ENCODE results near the gene LPIN3.

LPIN3 gene

GRCh38 chr20:41373251-41373783 is 32.7 kb downstream of the LPIN3 start:
- FAIRE-seq (no peak), DNase-seq (ENCODE audit: insufficient read length, low spot score) (no peak)
- TF ChIP-seq POLR2A (IDR thresholded peaks at IDR 0.05; ENCODE audit: low read depth, low read length) = no peak

GRCh38 chr20:41373931-41374920 is 33.6 kb downstream of the LPIN3 start:
- DNase-seq (ENCODE audit: insufficient read length, low spot score) (no peak), FAIRE-seq (no peak)
- no peak for TF ChIP-seq POLR2A (IDR thresholded peaks at IDR 0.05; ENCODE audit: low read depth, low read length)

- no peak for FAIRE-seq
- DNase-seq (ENCODE audit: insufficient read length, low spot score) = no peak
- TF ChIP-seq POLR2A (IDR thresholded peaks at IDR 0.05; ENCODE audit: low read depth, low read length) = no peak
These were observed 35.2 kb downstream of the LPIN3 start for GRCh38 chr20:41375846-41376245.

DNA sequence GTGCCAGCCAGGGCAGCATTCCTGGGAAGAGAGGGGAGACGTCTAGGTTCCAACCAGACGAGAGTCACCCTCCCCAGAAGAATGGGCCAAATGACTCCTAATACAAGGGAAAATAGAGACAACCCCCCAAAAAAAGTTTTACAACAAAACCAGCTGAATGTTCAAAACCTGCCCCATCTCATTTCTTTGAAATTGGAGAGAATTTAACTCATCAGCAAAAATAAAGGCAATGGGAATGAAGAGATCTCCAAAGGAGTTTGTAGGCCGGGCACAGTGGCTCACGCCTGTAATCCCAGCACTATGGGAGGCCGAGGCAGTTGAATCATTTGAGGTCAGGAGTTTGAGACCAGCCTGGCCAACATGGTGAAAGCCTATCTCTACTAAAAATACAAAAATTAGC is 35.7 kb downstream of the LPIN3 start:
- no peak for TF ChIP-seq POLR2A (IDR thresholded peaks at IDR 0.05; ENCODE audit: low read depth, low read length)
- FAIRE-seq = no peak

DNA sequence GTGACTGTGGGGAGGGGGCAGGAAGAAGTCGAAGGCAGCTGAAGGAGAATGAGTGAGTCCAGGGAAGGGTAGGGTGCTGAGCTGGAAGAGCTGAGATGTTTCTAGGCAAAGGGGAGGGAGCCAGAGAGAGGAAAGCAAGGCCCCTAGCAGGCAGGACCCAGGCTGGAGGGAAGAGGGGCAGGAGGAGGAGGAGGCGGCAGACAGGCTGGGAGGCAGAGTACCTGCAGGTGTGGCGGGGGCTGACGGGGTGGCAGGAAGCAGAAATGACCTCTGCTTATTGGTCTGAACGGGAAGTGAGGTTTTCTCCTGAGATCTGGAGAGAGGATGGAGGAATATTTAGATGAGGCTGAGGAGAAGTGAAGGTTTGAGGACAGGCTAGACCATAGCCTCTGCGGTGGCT is 36.7 kb downstream of the LPIN3 start:
- no peak for DNase-seq (ENCODE audit: insufficient read length, low spot score)
- FAIRE-seq = no peak
- TF ChIP-seq POLR2A (IDR thresholded peaks at IDR 0.05; ENCODE audit: low read depth, low read length) = no peak

More for the DNA sequence above, 35.7 kb downstream of the LPIN3 start:
- no peak for DNase-seq (ENCODE audit: insufficient read length, low spot score)

GRCh38 chr20:41379551-41379950 is 38.9 kb downstream of the LPIN3 start:
- FAIRE-seq = no peak
- no peak for DNase-seq (ENCODE audit: insufficient read length, low spot score)
- TF ChIP-seq POLR2A (IDR thresholded peaks at IDR 0.05; ENCODE audit: low read depth, low read length) = no peak

GRCh38 chr20:41380551-41381193 is 40.1 kb downstream of the LPIN3 start:
- DNase-seq (ENCODE audit: insufficient read length, low spot score) (no peak), FAIRE-seq (no peak)
- no peak for TF ChIP-seq POLR2A (IDR thresholded peaks at IDR 0.05; ENCODE audit: low read depth, low read length)

GRCh38 chr20:41382791-41383305 is 42.2 kb downstream of the LPIN3 start:
- no peak for DNase-seq (ENCODE audit: insufficient read length, low spot score)
- no peak for TF ChIP-seq POLR2A (IDR thresholded peaks at IDR 0.05; ENCODE audit: low read depth, low read length)
- no peak for FAIRE-seq

GRCh38 chr20:41386502-41387427 is 46.1 kb downstream of the LPIN3 start:
- no peak for DNase-seq (ENCODE audit: insufficient read length, low spot score)
- no peak for FAIRE-seq
- TF ChIP-seq POLR2A (IDR thresholded peaks at IDR 0.05; ENCODE audit: low read depth, low read length) = no peak

- FAIRE-seq (no peak), DNase-seq (ENCODE audit: insufficient read length, low spot score) (no peak)
- TF ChIP-seq POLR2A (IDR thresholded peaks at IDR 0.05; ENCODE audit: low read depth, low read length) = no peak
These were observed 46.8 kb downstream of the LPIN3 start for GRCh38 chr20:41387444-41387851.

GRCh38 chr20:41390889-41391288 is 50.3 kb downstream of the LPIN3 start:
- TF ChIP-seq POLR2A (IDR thresholded peaks at IDR 0.05; ENCODE audit: low read depth, low read length) = no peak
- DNase-seq (ENCODE audit: insufficient read length, low spot score) (no peak), FAIRE-seq (no peak)

GRCh38 chr20:41391587-41392001 is 51.0 kb downstream of the LPIN3 start:
- DNase-seq (ENCODE audit: insufficient read length, low spot score) (no peak), FAIRE-seq (no peak)
- no peak for TF ChIP-seq POLR2A (IDR thresholded peaks at IDR 0.05; ENCODE audit: low read depth, low read length)

DNA sequence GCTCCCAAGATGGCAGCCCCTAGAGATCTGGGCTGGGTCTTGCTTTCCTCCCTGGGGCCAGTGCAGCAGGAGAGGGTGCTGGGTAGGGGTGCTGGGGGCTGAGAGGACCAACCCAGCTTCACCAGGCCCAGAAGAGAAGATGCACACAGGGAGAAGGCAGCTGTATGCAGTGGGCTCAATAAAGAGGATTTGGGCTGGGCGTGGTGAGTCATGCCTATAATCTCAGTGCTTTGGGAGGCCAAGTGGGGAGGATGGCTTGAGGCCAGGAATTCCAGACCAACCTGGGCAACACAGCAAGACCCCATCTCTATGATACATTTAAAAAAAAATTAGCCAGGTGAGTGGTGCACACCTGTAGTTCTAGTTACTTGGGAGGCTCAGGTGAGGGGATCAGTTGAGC is 51.7 kb downstream of the LPIN3 start:
- no peak for FAIRE-seq
- TF ChIP-seq POLR2A (IDR thresholded peaks at IDR 0.05; ENCODE audit: low read depth, low read length) = no peak
- no peak for DNase-seq (ENCODE audit: insufficient read length, low spot score)
